EL (cell line): ENCODE measurements around the gene VEGFA.

ENCODE experiments used
- DNase-seq: peaks from one replicate; pipeline ENCODE4 v3.0.0-alpha.2; 2016

VEGFA gene

GRCh38 chr6:43826730-43827129 is 56.7 kb downstream of the VEGFA start:
- DNase-seq: peak; percentile 26

GRCh38 chr6:43827898-43828297 is 57.9 kb downstream of the VEGFA start:
- DNase-seq: no peak

DNA sequence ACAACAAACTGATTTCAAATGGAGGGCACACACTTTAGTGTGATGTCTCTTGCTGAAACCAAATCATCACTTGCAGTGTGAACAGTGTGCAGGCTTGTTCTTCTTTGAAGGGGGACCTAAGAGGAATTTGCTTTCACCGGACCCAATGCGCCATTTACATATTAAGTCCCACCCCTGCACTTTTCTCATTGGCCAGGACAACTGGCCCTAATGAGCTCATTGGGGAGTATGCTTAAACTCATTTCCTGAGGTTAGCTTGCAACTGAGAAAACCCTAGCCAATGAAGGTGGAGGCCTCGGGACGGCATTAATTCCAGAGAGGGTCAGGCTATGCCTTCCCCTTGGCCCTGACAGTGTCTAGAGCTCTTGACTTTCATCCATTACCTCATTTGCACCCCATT is 58.7 kb downstream of the VEGFA start:
- DNase-seq: no peak

- DNase-seq: no peak
Measured at GRCh38 chr6:43829470-43829869, 59.5 kb downstream of the VEGFA start.

DNA sequence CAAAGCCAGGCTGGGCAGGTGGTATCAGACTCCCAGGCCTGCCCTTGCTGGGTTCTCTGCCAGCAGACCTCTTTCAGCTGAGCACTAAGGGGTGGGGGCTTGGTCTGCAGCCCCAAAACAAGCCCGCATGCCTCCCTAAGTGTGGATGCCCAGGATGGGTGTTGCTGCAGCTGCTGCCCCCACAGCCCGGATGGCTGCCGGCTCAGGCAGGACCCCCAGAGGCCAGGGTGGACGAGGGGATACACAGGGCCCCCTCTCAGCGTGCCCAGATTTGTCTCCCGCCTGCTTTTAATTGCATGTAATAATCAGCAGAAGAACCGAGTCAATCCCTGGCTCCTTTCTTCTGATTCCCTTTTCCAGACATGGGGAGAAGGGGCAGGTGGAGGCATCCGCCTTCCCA is 60.8 kb downstream of the VEGFA start:
- no peak for DNase-seq

DNA sequence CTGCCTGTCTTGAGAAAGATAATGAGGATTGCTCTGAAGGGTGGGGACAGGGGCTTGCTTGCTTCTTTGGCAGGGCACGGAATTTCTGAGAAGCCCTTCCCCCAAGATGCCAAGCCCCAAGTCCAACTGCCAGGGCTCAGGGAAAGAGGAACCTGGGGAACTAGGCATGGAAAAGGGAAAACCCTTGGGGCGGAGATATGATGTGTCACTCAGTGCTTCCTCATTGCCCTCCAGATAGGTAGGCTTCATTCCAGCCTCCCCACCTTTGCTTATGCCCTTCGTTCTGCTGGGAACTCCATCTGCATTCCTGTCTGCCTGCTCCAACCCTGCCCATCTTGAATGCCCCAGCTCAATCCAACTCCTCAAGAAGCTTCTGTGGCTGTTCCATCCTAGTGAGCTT is 61.2 kb downstream of the VEGFA start:
- DNase-seq: no peak

DNA sequence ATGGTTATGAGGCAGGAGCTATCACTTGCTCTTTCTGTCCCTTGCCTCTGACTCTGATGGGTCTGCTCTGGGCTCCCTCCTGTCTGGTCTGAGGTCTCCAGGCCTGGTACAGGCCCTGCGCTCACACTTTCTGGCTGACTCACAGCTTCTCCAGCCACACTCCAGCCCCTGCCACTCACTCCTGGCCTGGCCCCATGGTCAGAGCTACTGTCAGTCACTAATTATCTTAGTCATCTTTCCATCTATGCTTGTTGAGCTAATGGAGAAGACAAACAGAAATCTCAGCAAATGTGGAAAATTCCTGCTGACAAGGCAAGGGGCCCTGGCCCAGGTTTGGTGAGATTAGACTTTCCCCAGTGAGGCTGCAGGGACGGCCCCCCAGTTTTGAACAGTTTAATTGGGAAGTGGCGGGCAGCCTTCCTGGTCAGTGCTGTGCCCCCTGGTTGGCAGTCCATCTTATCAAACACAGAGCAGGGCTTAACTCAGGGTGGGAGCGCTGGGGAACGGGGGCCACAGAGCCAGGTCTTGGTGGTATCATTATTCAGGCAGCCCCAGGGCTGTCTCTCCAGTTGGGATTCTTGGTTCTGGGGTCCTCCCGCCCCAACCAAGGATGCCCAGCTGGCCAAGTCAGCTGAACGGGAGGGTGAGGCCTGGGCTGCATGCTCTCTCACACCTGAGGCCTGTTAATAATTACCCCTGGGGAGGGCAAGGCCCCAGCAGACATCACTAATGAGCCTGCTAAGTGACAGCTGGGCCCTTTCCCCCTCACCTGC is 63.4 kb downstream of the VEGFA start:
- DNase-seq: peak; percentile 68

- DNase-seq: no peak
Measured at GRCh38 chr6:43833996-43834390, 64.0 kb downstream of the VEGFA start.

- no peak for DNase-seq
Measured at GRCh38 chr6:43834528-43835155, 64.6 kb downstream of the VEGFA start.

DNA sequence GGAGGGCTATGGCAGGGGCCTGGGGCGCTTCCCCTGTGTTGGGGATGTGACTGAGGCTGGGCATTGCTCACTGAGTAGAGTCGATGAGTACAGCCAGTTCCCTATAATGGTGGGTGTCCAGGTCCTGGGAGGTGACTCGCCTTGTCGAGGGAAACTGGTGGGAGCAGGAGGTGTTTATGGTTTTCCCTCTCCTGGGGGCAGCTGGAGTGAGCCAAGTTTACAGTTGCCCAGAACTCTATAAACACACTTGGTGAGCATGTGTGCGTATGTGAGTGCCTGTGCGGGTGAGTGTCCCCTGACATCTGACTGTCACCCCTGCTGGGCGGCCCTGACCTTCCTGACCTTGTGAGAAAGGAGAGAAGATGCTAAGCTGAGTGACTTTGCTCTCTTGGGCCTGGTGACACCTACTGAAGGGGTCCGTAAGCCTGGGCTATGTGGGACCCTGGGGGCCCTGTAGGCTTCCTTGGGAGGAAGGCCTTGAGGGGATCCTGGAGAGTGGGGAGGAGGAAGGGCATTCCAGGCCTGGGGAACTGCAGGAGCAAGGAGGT is 65.9 kb downstream of the VEGFA start:
- no peak for DNase-seq
